H1 (cell line): ENCODE data around the gene OXA1L. TPM values are rescaled to one million over a fixed set of nuclear protein-coding genes. Genes with fewer than 3 reads are reported as not detected.

Source experiments
- CHD7 ChIP-seq: fragments of 300-600 bp; sonication (generic); IDR thresholded peaks from 2 replicates; pipeline ENCODE4 v1.7.1; 2012; ENCODE audit warnings: low read length, moderate library complexity, mild to moderate bottlenecking, inconsistent platforms; ENCODE audit not compliant: insufficient replicate concordance
- SAP30 ChIP-seq: fragments of 300-600 bp; sonication (generic); IDR thresholded peaks from 2 replicates; pipeline ENCODE4 v1.7.1; 2012; ENCODE audit warnings: low read length, moderate library complexity, mild to moderate bottlenecking, inconsistent platforms; ENCODE audit not compliant: insufficient read depth, insufficient replicate concordance
- SIX5 ChIP-seq: IDR thresholded peaks from 2 replicates; pipeline ENCODE4 v1.6.1; 2011; ENCODE audit warnings: mild to moderate bottlenecking, low read depth, low read length
- SP2 ChIP-seq: IDR thresholded peaks from 2 replicates; pipeline ENCODE4 v1.6.1; 2012; ENCODE audit warnings: mild to moderate bottlenecking, low read length, inconsistent platforms
- TBP ChIP-seq: IDR thresholded peaks from 2 replicates; pipeline ENCODE4 v1.6.1; 2011; ENCODE audit warnings: low read depth, low read length, improper control_type of control experiment
- polyA plus RNA-seq, 7 experiments: library from polyadenylated mRNA; depleted of rRNA in 3 of 7; stranded (reverse) in 5 of 7; unstranded in 2 of 7; fragments of >200 nt in 5 of 7; fragments of 200-250 nt in 2 of 7; gene quantifications; 1 replicate in 5 of 7; 2 replicates in 1 of 7; 4 replicates in 1 of 7; pipeline versions ENCODE4 v1.2.1 to v1.2.3, GENCODE V29; 2011 to 2013; ENCODE audit warnings: missing spikeins in 2 of 7, mixed read lengths in 2 of 7
- total RNA-seq: library from RNA; stranded (reverse); fragmentation: NEBNext Ultra II Directional; extraction: Animal tissue kit (Norgen Biotek cat#: 25700); gene quantifications from 2 replicates; pipeline ENCODE4 v1.2.1, GENCODE V29; 2021

Gene OXA1L
- total and polyA plus RNA-seq, 2 of the 8 experiments (the other 6 are each of a cell fraction or from before 2014, with no cell fraction given), result 125 to 199 TPM

- no peak for TF ChIP-seq CHD7
- TF ChIP-seq TBP, result no peak
- TF ChIP-seq SIX5, result no peak
- no peak for TF ChIP-seq SAP30
- TF ChIP-seq SP2, result no peak
Measured at GRCh38 chr14:22780941-22781300, 14.4 kb downstream of the OXA1L start (continued).
